Liver (tissue), 3 donors: ENCODE measurements around the gene LINC01488.

Experiments used
- ATF3 ChIP-seq: IDR thresholded peaks from 2 replicates; pipeline ENCODE4 v1.6.1; 2016; ENCODE audit warnings: antibody characterized with exemption
- CTCF ChIP-seq: fragments of 150-350 bp; IDR thresholded peaks from 2 replicates; pipeline ENCODE4 v1.5.1; 2017; ENCODE audit warnings: improper control_type of control experiment, low read depth, low read length; ENCODE audit not compliant: missing input control
- EGR1 ChIP-seq, 2 donors: IDR thresholded peaks; 2 replicates each; pipeline ENCODE4 v1.6.1; 2016 to 2018; ENCODE audit warnings: antibody characterized with exemption in 2 of 2, low read depth in 2 of 2
- HNF4A ChIP-seq, 2 donors: conservative IDR thresholded peaks; 2 replicates each; pipeline ENCODE4 v1.6.1; 2016; ENCODE audit warnings: antibody characterized with exemption in 2 of 2, mild to moderate bottlenecking in 2 of 2
- JUND ChIP-seq, 2 donors: IDR thresholded peaks; 2 replicates each; pipeline ENCODE4 v1.6.1; 2016; ENCODE audit warnings: antibody characterized with exemption in 2 of 2
- MAX ChIP-seq: IDR thresholded peaks from 2 replicates; pipeline ENCODE4 v1.6.1; 2016; ENCODE audit warnings: antibody characterized with exemption
- NR2F2 ChIP-seq: IDR thresholded peaks from 2 replicates; pipeline ENCODE4 v1.6.1; 2016; ENCODE audit warnings: antibody characterized with exemption
- RAD21 ChIP-seq, 2 donors: IDR thresholded peaks; 2 replicates each; pipeline ENCODE4 v1.6.1; 2016; ENCODE audit warnings: antibody characterized with exemption in 2 of 2, mild to moderate bottlenecking in 2 of 2
- REST ChIP-seq: IDR thresholded peaks from 2 replicates; pipeline ENCODE4 v1.6.1; 2016; ENCODE audit warnings: antibody characterized with exemption, mild to moderate bottlenecking
- SP1 ChIP-seq: IDR thresholded peaks from 2 replicates; pipeline ENCODE4 v1.6.1; 2018; ENCODE audit warnings: antibody characterized with exemption, mild to moderate bottlenecking
- TAF1 ChIP-seq: conservative IDR thresholded peaks from 2 replicates; pipeline ENCODE4 v1.6.1; 2016; ENCODE audit warnings: antibody characterized with exemption, mild to moderate bottlenecking
- YY1 ChIP-seq: IDR thresholded peaks from 2 replicates; pipeline ENCODE4 v1.6.1; 2016; ENCODE audit warnings: antibody characterized with exemption, mild to moderate bottlenecking
- donor health status: healthy.
- donor health status: healthy.

GRCh38 chr11:69450064-69450856 is 31.2 kb upstream of the LINC01488 start:
- TF ChIP-seq NR2F2, result no peak
- TF ChIP-seq CTCF, result no peak
- TF ChIP-seq YY1, result no peak
- no peak for TF ChIP-seq JUND (IDR thresholded peaks at IDR 0.05)
- no peak for TF ChIP-seq TAF1
- no peak for TF ChIP-seq REST
- TF ChIP-seq RAD21 (IDR thresholded peaks at IDR 0.05), result no peak
- no peak for TF ChIP-seq MAX
- TF ChIP-seq SP1, result no peak
- no peak for TF ChIP-seq EGR1 (IDR thresholded peaks at IDR 0.05; ENCODE audit: low read depth in 2 of 2)
- no peak for TF ChIP-seq ATF3
- no peak for TF ChIP-seq HNF4A (conservative IDR thresholded peaks at IDR 0.05)
